AG09309 (cell line): Measurements from ENCODE around the gene CNPY3.

Experiments
- DNase-seq: peaks from one replicate; pipeline ENCODE4 v3.0.0-alpha.2; 2010; ENCODE audit warnings: low read depth
- H3K4me3 ChIP-seq: 2 replicates; pipeline ENCODE4 v1.5.1; 2011; ENCODE audit warnings: mild to moderate bottlenecking, low read depth, low read length, moderate library complexity; ENCODE audit not compliant: control insufficient read depth
- TF ChIP-seq, protein P1 (sequence below): IDR thresholded peaks from 2 replicates; pipeline ENCODE4 v1.5.1; 2011; ENCODE audit warnings: mild to moderate bottlenecking, low read depth, low read length, inconsistent platforms; ENCODE audit not compliant: insufficient read depth, control insufficient read depth; ENCODE audit errors: missing control alignments

The CNPY3 gene

DNA sequence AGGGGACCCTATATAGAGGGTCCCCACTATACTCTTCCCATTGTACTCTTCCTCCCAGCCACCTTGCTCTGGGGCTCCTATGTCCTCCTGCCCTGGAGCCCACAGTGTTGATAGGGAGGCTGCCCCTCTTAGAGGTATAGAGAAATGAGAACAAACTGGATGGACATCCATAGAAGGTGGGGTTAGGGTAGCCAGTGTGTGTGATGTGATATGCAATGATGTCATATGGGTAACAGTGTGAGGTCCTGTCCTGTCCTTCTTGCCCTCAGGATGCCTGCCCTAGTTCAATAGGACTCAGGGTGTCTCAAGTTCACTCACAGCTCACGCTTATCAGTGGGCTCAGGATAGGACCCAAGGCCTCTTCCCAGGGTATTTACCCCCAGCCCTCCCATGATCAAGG, 13.0 kb upstream of the CNPY3 start:
- no peak for DNase-seq
- TF ChIP-seq, protein P1, sequence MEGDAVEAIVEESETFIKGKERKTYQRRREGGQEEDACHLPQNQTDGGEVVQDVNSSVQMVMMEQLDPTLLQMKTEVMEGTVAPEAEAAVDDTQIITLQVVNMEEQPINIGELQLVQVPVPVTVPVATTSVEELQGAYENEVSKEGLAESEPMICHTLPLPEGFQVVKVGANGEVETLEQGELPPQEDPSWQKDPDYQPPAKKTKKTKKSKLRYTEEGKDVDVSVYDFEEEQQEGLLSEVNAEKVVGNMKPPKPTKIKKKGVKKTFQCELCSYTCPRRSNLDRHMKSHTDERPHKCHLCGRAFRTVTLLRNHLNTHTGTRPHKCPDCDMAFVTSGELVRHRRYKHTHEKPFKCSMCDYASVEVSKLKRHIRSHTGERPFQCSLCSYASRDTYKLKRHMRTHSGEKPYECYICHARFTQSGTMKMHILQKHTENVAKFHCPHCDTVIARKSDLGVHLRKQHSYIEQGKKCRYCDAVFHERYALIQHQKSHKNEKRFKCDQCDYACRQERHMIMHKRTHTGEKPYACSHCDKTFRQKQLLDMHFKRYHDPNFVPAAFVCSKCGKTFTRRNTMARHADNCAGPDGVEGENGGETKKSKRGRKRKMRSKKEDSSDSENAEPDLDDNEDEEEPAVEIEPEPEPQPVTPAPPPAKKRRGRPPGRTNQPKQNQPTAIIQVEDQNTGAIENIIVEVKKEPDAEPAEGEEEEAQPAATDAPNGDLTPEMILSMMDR = no peak
- no peak overlapping the region for H3K4me3 ChIP-seq

- TF ChIP-seq, protein P1 = no peak
- no peak for DNase-seq
Observed at GRCh38 chr6:42921801-42922200, 7.5 kb upstream of the CNPY3 start.

GRCh38 chr6:42923666-42924065, 5.6 kb upstream of the CNPY3 start:
- peak; percentile 38 for DNase-seq
- TF ChIP-seq, protein P1 = no peak
- no peak overlapping the region for H3K4me3 ChIP-seq

More at GRCh38 chr6:42921801-42922200, 7.5 kb upstream of the CNPY3 start:
- no peak overlapping the region for H3K4me3 ChIP-seq

- no peak for DNase-seq
- H3K4me3 ChIP-seq = no peak overlapping the region
- TF ChIP-seq, protein P1 = no peak
Observed at GRCh38 chr6:42925248-42925857, 3.9 kb upstream of the CNPY3 start.

DNA sequence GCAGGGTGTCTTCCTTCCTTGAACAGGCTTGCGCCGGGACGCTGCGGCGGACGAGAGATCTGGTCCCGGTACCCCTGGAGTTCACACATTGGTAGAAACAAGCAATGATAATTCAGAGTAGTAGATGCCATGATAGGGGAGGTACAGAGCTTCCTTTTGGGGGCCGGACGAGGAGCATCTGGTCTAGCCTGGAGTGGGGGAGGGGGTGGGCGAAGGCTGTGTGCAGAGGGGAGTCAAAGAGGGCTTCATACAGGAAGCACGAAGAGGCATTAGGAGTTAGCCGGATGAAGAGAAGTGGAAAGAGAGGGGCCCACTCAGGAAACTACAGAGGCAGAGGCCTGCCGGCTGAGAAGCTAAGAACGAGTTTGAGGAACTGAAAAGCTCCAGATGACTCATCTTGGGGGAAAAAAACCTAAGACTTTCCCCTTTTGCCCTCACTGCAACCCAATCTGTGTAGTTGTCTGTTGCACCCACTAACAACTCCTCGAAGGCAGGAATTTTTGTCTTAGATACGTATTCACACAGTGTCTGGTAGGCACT, 611 bp downstream of the CNPY3 start:
- TF ChIP-seq, protein P1 = no peak
- peak overlapping the region; percentile 83 for H3K4me3 ChIP-seq
- DNase-seq = no peak

DNA sequence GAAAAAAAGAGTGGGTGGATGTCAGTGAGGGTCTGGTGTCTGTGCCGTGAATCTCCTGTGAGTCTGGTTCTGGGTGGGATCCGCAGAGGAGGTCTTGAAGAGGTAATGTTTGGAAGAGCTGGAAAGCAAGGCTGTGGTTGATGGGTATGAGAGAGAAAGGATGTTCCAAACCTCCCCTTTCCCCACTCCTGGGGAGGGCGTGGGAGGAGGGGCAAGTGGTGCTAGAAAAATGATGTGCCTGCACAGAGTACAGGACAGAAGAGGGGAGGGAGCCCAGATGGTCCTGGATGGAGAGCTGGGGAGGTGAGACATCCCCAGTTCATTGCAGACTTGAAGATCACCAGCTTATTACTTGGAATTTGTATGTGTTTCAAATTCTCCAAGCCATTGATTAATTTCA, 3.1 kb downstream of the CNPY3 start:
- H3K4me3 ChIP-seq = no peak overlapping the region
- TF ChIP-seq, protein P1 = no peak
- DNase-seq = no peak

- DNase-seq = no peak
- H3K4me3 ChIP-seq = no peak overlapping the region
- TF ChIP-seq, protein P1 = no peak
Observed at GRCh38 chr6:42933205-42933604, 3.9 kb downstream of the CNPY3 start.
